ENCODE results near the gene PLCB2. TPM values are rescaled to one million over a fixed set of nuclear protein-coding genes. Genes with fewer than 3 reads are reported as not detected.

PLCB2 gene
- total RNA-seq, 4 donors from 2014 or later: 1.5 to 13.5 (median 8.8) TPM

DNA sequence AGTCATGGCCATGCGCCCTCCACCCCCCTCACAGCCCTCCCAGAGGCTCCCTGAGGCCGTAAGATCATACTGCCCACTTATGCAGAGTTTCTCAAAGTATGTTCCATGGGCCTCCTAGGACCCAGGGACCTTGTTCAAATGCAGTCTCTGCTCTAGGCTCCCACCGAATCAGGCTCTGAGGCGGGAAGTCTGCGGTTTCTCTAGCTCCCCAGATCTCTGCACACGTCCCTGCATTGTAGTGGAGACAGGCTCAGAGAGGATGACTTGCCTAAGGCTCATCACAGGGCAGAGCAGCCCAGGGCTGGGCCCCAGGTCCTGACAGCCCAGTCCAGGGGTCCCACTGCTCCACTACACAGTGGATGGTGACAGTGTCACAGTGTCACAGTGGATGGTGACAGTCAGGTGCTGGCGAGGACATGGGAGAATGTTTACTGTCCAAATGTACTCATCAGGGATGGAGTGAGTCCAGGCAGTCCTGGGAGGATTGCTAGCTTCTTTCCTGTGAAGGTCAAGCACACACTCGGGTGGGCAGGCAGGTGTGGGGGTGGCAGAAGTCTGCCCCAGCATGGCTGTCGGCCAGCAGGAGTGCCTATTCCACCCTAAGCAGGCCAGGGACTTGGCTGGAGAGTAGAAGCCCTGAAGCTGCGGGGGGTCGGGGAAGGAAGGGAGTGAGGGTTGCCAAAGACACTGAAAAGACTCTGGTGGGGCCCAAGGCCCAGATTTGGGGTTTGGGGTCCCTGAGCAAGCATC lies 37.3 kb downstream of the PLCB2 start:
- TF ChIP-seq POLR2AphosphoS5 (IDR thresholded peaks at IDR 0.05) (no peak), EP300 (IDR thresholded peaks at IDR 0.05) (no peak), POLR2A (IDR thresholded peaks at IDR 0.05) (no peak), CTCF (IDR thresholded peaks at IDR 0.05) (no peak)
- H3K27ac ChIP-seq: no peak overlapping the region
- WGBS, 2 donors (ENCODE audit: low coverage in 1 of 2): 34 to 92% methylated on average over 2 of the region's 11 CpGs

GRCh38 chr15:40269604-40270003 lies 38.1 kb downstream of the PLCB2 start:
- Histone ChIP-seq H3K9me3 (no peaks in the 10 kb centered on the region), H3K36me3 (no peaks in the 10 kb centered on the region), H3K4me1 (peaks cover 0 to 4% (median 0%) of the 10 kb centered on the region in 3 donors), H3K4me3 (no peak overlapping the region), H3K27ac (no peak overlapping the region), H3K27me3 (no peaks in the 10 kb centered on the region)
- no CpG with 5 or more reads among the region's 4 CpGs for WGBS, 2 donors (ENCODE audit: low coverage in 1 of 2)
- TF ChIP-seq CTCF (IDR thresholded peaks at IDR 0.05): no peak
- TF ChIP-seq EP300 (IDR thresholded peaks at IDR 0.05): no peak
- TF ChIP-seq POLR2A (IDR thresholded peaks at IDR 0.05): no peak
- TF ChIP-seq POLR2AphosphoS5 (IDR thresholded peaks at IDR 0.05): no peak
- ATAC-seq: no peak

More for the DNA sequence above, 37.3 kb downstream of the PLCB2 start:
- no peak overlapping the region for H3K4me3 ChIP-seq
- H3K9me3 ChIP-seq: no peaks in the 10 kb centered on the region
- no peak for ATAC-seq
- H3K4me1 ChIP-seq: peaks cover 0 to 8% (median 0%) of the 10 kb centered on the region in 3 donors
- no peaks in the 10 kb centered on the region for H3K27me3 ChIP-seq
- H3K36me3 ChIP-seq: no peaks in the 10 kb centered on the region

DNA sequence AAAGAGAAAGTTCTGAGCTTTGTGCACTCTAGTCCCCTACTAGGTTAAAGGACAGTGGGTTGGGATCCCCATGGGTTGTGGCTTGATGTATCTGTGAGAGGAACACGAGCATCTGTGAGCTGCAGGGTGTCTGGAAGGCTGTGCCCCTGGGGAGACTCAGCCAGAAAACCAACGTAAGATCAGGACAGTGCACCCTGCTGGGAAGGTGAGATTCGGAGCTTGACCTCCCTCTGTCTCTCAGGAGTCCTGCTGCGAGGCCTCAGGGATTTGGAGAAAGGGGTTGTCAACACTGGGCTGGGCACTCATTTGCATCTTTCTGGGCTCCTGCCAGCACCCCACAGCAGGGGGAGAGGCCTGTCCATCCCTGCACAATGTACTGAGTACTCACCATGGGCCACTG lies 40.1 kb downstream of the PLCB2 start:
- no peak for ATAC-seq
- TF ChIP-seq POLR2AphosphoS5 (IDR thresholded peaks at IDR 0.05) (no peak), EP300 (IDR thresholded peaks at IDR 0.05) (no peak), CTCF (IDR thresholded peaks at IDR 0.05) (no peak), POLR2A (IDR thresholded peaks at IDR 0.05) (no peak)
- WGBS, 2 donors (ENCODE audit: low coverage in 1 of 2): 67% methylated on average over 1 of the region's 4 CpGs; no CpG with 5 or more reads in 1 of the 2 donors

GRCh38 chr15:40266828-40267304 lies 40.9 kb downstream of the PLCB2 start:
- no peaks in the 10 kb centered on the region for H3K27me3 ChIP-seq
- WGBS, 2 donors (ENCODE audit: low coverage in 1 of 2): 34% methylated on average over 2 of the region's 7 CpGs; no CpG with 5 or more reads in 1 of the 2 donors
- no peaks in the 10 kb centered on the region for H3K4me1 ChIP-seq
- no peaks in the 10 kb centered on the region for H3K9me3 ChIP-seq
- H3K36me3 ChIP-seq: no peaks in the 10 kb centered on the region
- peak overlapping the region in 1 of 4 donors; percentile 47 for H3K27ac ChIP-seq
- peak; percentile 85 for ATAC-seq
- TF ChIP-seq CTCF (IDR thresholded peaks at IDR 0.05) (no peak), EP300 (IDR thresholded peaks at IDR 0.05) (no peak), POLR2A (IDR thresholded peaks at IDR 0.05) (no peak), POLR2AphosphoS5 (IDR thresholded peaks at IDR 0.05) (no peak)
- no peak overlapping the region for H3K4me3 ChIP-seq

More for the DNA sequence above, 40.1 kb downstream of the PLCB2 start:
- H3K4me3 ChIP-seq: no peak overlapping the region
- no peaks in the 10 kb centered on the region for H3K9me3 ChIP-seq
- H3K36me3 ChIP-seq: no peaks in the 10 kb centered on the region
- H3K4me1 ChIP-seq: no peaks in the 10 kb centered on the region
- H3K27me3 ChIP-seq: no peaks in the 10 kb centered on the region
- no peak overlapping the region for H3K27ac ChIP-seq

DNA sequence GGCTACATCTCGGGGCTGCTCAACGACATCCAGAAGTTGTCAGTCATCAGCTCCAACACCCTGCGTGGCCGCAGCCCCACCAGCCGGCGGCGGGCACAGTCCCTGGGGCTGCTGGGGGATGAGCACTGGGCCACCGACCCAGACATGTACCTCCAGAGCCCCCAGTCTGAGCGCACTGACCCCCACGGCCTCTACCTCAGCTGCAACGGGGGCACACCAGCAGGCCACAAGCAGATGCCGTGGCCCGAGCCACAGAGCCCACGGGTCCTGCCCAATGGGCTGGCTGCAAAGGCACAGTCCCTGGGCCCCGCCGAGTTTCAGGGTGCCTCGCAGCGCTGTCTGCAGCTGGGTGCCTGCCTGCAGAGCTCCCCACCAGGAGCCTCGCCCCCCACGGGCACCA lies 41.9 kb downstream of the PLCB2 start:
- Histone ChIP-seq H3K9me3 (no peaks in the 10 kb centered on the region), H3K4me1 (no peaks in the 10 kb centered on the region), H3K27me3 (no peaks in the 10 kb centered on the region), H3K36me3 (no peaks in the 10 kb centered on the region), H3K4me3 (no peak overlapping the region), H3K27ac (no peak overlapping the region)
- WGBS, 2 donors (ENCODE audit: low coverage in 1 of 2): 100% methylated on average over 2 of the region's 20 CpGs; no CpG with 5 or more reads in 1 of the 2 donors
- ATAC-seq: no peak
- TF ChIP-seq POLR2A (IDR thresholded peaks at IDR 0.05) (no peak), EP300 (IDR thresholded peaks at IDR 0.05) (no peak), POLR2AphosphoS5 (IDR thresholded peaks at IDR 0.05) (no peak), CTCF (IDR thresholded peaks at IDR 0.05) (no peak)

All from gastroesophageal sphincter (tissue), 4 donors.